Left kidney (tissue), 2 donors: Measurements from ENCODE around the gene PRKCQ. TPM values are rescaled to one million over a fixed set of nuclear protein-coding genes. Genes with fewer than 3 reads are reported as not detected.

ENCODE experiments used
- DNase-seq: peaks from one replicate; pipeline ENCODE4 v3.0.0-alpha.2; 2013
- polyA plus RNA-seq: library from polyadenylated mRNA; unstranded; fragments of 120-200 nt; gene quantifications from one replicate; pipeline ENCODE4 v1.2.1, GENCODE V29; 2013; ENCODE audit not compliant: insufficient read length

Gene PRKCQ
- polyA plus RNA-seq, 1 donor, result 16.5 TPM

DNA sequence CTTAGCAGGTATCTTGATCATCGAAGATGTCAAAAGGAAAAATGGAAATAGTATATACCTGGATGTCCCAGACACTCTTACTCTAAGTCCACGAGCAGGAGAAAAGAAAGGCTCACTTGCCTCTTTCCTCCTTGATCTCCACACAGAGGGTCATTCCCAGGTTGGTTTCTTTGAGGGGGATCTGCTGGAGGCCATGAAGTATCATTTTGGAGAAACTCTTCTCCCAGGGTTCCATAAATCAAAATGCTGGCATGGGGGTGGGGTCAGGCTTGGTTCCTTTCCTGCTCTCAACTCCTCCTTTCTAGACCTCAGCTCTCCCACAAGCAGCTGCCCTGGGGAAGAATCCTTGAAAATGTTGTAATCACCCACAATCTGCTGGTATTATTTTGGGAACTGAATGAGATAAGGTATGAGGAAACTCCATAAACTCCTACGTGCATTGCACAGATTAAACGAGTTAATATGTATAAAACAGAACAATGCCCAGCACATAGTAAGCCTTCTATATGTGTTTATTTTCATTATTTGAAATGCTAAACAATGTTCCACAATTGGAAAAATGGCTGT, 54.4 kb downstream of the PRKCQ start:
- no peak for DNase-seq

DNA sequence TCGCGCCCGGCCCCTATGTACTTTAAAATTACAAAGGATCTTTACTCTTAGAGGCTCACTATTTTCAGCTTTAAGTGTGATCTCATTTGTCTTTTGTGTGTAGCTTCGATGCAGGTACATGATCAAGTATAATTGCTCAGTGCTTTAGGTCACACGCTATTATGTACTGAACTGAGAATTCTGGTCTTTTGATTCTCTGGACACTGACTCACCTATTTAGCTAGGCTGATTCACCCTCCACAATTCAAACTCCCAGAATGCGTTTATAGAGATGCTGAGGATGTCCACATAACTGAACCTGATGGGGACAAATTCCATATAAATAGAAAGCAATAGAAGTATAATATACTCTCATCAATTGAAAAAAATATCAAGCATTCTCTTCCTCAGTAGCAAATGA, 57.8 kb downstream of the PRKCQ start:
- DNase-seq, result no peak

DNA sequence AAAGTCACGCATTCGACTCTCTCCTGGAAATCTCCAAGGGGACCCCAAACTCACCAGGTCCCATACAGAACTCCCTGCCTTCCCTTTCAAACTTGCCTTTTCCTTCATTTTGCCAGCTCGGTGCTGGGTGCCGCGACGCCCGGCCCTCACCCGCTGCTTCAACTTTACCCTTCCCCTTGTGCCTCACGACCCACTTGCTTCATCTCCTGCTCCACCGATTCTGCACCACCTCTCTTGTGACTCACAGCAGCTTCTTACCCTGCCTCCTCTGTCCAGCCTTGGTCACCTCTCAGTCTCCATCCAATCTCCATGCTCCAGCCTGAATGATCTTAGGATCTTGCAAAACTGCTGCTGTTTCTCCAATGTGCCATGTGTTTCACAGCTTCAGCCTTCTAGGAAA, 59.9 kb downstream of the PRKCQ start:
- DNase-seq, result no peak

DNA sequence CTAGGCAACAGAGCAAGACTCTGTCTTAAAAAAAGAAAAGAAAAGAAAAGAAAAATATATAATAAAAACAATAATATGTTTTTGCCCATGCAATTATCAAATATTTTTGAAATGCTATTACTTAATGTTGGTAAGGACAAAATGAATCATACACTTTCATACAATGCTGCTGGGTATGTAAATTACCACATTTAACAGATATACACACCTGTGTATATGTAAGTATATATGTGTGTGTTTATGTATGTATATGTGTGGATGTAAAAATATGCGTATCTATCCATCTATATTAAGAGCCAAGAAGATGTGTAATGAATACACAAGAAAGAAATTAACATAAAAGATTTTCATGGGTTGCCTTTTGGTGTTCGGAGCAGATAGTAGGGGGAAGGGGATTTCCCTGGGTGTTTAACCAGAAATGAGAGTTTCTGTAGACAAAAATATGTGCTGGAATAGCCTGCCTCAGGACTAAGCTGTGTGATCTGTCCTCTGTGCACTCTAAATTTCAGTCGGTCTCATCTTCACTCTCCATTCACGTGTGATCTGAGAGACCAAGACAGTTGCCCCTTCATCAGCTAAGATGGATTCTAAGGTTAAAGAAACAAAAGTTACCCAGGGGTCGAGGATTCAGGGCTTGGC, 61.2 kb downstream of the PRKCQ start:
- no peak for DNase-seq

DNA sequence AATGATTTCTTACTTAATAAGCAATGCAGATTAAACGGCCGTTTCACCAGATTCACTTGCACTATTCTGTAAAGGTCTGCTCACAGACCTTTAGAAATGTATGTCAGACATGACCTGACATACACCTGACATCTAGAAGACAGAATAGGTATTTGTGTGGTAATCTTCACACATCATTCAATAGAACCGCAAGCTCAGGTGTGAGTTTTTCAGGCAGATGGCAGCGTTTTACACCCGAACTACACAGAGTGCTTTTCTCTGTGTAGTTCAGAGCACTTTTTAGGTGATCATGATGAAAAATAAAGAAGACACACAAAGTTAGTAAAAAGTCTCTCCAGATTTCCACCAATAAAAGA, 63.2 kb downstream of the PRKCQ start:
- DNase-seq, result no peak

DNA sequence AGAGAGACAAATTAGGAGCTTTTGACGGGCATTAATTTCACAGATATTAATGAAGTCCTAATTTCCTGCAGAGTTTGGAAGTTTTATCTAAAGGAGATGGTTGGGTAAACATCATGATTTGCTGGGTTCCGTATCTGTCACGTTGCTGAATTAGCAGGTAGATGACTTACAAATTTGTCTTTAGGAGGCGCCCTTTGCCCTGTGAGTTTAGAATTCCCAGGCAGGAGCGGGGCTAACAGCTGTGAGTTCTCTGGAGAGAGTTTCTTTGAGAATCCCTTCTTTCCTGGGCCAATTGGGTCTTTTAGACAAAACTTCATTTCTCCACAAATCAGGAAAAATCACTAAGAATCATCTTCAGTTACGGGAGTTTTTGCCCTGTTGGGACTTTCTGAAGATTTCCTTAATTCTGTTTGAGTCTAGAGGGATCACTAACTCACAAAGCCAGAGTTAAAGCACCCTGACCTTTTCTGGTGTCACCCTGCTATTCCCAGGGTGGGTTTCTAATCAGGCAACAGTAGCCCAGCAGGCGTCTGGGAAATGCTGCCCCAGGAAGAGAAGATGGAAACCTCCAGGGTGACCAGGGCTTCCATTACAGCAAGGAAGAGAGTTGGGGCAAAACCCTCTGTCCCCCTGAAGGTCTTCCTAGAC, 63.7 kb downstream of the PRKCQ start:
- DNase-seq, result no peak

DNA sequence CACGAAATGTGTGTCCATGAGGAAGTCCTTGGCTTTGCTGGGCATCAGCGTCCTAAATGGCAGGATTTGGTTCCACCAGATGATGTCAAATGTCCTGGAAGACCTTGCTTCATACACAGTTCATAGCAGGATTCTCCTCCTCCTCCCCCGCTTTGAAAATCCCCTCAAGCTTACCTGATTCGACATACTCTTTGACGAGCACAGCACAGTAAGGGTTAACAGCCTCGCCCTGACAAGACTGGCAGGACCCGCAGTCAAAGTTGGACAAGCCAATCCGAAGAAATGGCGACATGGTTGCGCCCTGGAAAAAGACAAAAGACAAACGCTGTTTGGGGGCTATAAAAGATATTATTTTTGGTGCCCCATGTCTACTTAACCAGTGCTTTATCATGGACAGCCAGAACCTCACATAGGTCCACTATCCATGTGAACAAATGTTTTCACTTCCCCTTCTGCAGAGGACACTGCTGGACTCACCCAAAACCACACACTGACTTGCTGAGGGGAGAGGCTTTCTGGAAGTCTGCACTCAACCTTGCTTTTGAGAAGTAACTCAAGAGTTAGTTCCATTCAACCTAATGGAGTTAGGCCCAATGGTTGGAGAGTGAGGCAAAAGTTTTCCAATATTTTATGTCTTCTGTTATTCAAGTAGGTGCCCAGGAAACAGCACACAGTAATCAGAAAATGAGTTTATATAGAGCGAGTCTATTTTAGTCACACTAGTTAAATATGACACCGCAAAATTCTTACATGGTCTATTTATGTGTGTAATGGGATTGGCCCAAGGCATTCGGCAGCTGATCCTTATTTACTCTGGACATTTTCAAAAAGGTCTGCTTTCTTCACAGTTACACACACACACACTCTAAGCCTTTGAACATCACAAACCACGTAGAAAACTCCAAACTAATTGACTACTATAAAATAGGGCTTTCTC, 65.0 kb downstream of the PRKCQ start:
- no peak for DNase-seq

DNA sequence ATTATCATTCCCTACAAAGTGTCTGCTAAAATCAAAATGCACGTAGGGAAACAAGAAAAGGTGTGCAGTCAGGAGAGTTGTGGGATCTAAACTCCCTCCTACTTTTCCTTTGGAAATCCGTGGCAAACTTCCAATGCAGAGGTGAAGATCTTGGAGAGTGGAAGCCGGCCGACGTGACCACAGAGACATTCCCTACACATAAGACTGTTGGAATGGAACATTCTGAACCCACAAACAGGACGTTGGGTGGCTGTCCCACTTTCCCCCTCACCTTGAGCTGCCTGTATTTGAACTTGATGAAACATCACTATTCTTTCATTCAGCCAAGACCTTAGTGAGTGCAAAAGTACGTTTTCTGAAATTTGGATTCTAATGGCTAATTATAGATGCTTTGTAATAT, 65.9 kb downstream of the PRKCQ start:
- DNase-seq, result no peak

DNA sequence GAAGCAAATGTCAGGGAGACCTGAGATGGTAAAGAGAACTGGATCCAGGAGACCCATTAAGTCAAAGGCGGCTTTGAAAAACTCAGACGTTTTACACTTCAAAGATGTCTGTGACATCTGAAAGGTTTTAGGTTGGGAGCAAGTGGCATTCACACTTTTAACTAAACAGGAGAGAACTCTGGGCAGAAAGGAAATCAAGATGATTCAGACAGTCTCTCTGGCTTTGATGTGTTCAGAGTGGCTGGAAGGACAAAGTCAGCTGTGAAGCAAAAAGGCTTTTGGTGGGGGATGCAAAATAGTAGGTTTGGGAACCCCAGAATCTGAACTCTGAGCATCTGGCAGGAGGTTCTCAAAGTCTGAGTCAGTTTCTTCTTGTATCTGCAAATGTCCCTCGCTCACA, 66.6 kb downstream of the PRKCQ start:
- DNase-seq, result no peak

DNA sequence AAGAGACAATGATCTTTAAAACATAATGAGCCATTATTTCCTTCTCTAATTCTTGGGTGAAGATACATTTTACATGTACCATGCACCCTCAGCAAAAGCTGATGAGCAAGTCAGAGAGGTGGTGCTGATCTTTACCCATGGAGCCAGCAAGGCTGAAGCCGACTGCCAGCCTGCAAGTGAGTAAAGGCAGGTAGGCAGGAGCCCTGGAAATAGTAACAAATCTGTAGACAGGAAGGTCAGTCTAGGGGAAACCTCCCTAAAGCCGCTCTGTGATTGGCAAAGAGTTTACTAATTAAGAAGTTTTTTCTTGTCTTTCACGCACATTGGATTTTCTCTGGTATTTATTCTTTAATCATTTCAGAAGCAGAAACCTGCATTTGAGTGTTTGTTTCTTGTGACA, 67.9 kb downstream of the PRKCQ start:
- no peak for DNase-seq

DNA sequence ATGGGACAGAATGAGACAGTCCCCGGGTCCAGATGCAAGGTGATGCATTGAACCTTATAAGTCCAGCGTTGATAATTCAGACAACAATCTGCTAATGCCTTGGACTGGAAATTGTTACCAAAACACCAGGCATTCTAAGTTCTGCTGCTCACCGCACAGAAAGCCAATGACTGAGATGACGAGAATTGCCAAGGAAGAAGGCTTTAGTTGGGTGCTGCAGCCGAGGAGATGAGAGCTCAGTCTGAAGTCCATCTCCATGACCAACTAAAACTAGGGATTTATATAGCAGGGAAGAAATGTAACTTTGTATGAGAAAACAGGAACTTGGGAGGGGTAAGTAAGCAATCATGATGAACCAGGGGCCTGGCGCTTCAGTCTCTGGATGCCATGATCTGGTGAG, 68.7 kb downstream of the PRKCQ start:
- no peak for DNase-seq

DNA sequence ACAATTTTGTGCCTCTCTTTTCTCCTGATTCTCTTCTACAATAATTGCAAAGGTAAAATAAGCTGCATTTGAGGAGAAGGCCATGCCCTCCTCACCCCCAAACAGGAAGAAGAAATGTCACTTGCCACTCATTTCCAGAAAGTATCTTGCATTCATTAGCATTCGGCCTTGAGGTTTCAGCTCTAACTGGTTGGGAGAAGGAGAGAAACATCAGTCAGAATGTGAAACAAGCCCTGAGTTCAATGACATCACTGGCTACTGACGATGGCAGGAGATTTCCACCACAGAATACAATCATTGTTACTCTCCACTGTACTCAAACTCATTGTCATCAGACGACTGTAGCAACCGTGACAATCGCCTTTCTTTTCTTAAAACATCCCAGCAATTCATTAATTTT, 72.8 kb downstream of the PRKCQ start:
- no peak for DNase-seq

DNA sequence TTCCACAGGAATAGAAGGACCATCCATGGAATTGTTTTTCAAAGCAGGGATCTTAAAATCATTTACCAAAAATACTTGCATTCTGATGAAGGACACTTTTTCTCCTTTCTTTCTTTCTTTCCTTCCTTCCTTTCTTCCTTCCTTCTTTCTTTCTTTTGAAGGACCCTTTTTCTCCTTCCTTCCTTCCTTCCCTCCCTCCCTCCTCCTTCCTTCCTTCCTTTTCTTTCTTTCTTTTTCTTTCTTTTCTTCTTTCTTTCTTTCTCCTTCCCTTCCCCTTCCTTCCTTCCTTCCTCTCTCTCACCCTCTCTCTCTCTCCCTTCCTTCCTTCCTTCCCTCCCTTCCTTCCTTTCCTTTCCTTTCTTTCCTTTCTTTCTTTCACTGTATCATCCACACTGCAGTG, 74.8 kb downstream of the PRKCQ start:
- no peak for DNase-seq

DNA sequence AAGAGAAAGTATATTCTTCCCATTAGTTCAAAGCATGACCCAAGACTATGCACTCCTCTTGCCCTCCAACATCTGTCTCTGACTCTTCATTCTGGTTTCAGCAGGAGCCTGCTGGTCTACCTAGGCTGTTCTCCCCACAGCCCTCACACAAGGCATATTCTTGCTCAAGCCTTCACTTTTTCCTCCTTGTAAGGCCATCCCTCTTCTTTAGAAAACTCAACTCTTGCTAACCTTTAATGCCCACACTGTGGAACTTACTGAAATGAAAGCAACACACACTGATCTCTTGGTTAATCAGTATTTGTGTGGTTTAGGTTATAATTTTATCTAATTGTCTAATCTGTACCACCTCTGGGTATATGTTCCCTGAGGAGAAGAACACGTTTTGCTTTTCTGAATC, 75.8 kb downstream of the PRKCQ start:
- no peak for DNase-seq

DNA sequence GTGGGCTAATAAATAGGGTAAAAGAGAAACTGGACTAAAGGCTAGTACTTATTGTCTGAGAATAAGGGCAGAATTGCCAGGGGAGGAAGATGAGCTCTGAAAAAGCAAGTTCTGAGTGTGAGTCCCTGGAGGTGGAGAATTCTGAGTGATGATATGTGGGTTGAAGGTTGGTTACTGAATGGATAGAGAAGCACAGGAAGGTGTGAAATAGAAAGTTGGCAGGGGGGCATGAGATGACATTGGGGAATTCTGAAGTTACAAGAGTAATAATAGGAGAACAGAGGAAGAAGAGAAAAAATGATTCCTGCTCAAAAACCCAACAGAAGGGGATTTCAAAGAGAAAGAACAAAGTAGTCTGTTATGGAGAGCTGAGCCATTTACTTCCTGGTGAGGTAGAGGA, 76.9 kb downstream of the PRKCQ start:
- DNase-seq, result no peak

DNA sequence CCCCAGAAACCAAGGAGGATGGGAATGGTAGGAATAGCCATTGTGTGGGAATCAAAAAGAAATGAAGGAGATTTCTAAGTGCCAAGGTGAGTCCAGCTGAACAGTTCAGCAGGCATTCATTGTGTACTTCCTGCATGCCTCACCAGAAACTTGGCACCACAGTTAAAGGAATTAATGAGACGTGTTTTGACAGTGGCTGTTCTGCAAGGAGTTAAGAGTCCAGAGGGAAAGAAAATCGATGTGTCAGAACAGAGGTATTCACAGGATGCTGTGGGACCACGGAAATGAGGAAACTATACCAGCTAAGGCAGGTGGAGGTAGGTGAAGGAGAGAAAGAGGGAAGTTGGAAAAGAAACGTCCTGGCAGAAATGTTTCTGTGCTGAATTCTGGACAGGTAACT, 78.1 kb downstream of the PRKCQ start:
- no peak for DNase-seq

DNA sequence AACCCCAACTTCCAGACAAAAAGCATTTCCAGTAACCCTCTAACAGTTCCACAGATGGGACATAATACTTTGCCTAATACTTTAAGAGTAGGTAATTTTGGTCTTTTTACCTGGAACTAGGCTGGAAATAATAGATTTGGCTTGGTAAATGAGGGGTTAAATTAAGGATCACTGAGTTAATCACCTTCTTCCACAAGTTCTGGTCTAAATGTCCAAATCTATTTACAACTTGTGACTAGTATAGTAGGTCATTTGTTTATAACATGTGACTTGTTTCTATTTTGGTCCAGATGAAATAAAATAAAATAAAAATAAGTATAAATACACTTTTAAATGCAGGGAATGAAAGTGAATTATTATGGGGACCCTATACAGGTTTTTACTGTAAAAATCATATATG, 80.1 kb downstream of the PRKCQ start:
- DNase-seq, result no peak

DNA sequence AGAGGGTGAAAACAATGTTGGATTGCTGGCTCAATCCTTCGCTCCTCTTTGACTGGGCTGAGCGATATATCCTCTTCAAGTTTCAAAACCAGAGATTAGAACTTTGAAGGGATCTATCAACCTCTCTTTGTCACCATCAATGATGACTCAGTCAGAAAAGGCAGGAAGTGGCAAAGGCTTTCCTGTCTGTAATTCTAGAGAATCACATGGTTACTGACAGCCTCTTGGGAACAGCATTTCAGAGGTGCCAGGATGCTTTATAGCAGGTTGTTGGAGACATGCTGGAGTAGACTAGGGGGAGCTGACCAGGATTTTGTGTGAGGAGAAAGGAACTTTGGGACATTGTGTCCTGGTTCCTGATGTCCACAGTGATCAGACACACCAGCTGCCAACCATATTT, 81.3 kb downstream of the PRKCQ start:
- DNase-seq, result no peak

DNA sequence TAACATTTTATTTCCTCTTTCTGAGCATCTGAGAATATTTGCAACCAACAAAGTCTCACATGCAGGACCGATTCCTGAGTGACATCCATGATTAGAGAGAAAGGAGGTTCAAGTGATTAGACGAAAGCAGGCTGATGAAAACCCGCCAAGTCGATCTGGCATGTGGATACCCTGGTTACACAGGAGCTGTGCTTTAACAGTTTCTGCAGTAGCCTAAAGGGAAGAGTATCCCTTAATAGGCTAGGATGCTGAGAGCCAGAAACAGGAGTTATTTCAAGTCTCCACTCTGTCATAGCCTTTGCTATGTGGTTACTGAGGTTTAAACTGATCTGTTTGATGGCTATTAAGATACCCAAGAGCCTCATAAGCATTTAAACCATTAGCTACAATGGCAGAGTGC, 82.5 kb downstream of the PRKCQ start:
- DNase-seq, result no peak

DNA sequence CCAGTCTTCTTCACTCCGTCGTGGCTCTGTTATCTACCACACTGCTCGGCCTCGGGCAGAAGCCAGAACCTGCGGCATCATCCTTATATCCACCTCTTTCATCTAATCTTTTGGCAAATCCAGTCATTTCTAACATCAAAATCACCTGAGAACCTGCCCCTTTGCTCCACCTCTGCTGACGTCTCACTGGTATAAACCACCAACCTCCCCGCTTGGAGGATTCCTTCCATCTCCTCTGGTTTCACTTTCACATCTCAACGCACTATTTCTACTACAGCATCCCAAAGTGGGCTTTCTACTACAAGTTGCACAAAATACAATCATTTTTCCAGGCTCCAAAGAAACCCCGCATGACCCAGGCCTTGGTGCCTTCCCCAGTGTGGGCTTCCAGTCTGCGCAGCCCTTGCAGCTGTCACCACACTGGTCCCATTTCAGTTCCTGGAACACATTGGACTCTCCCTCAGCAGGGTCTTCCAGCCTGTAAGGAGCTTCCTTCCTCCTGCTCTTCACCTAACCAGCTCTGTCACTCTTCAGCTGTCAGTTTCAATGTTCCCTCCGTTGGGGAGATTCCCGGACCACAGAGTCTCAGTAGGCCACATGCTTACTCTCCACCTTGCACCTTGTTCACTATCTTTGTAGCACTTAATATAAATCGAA, 85.0 kb downstream of the PRKCQ start:
- DNase-seq, result no peak

DNA sequence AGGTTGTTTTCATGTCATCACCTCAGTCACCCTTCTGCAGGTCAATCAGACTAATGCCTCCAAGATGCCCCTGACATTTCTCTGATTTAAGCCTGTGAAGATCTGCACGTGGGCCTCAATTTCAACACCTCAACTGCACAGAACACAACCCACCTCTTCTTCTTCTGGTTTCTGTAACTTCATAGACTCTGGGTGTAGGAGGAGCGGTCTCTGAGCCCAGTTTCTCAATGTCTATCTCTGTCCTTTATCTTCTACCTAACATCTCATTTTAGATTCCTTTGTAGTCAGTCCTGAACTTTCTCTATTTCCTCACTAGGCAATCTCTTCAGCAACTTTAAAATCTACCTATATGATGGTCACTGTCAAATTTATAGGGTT, 85.6 kb downstream of the PRKCQ start:
- no peak for DNase-seq
